Endothelial cell of umbilical vein (primary cell): ENCODE results near the gene AGPS. TPM values are rescaled to one million over a fixed set of nuclear protein-coding genes. Genes with fewer than 3 reads are reported as not detected.

Experiments
- BruUV-seq: library from RNA; stranded (reverse); fragments of 400-500 nt; replicated peaks from 2 replicates; lab custom pipeline; 2021; lab: Mats Ljungman, UMichigan
- CTCF ChIA-PET: fragments of 300-600, 350-600 bp; sonication (Branson Sonifier 250); formaldehyde crosslinking; loops from one replicate; lab custom pipeline; 2021; ENCODE audit warnings: antibody characterized with exemption, inconsistent platforms; lab: Charles Lee
- POLR2A ChIA-PET: fragments of 300-600, 350-600 bp; sonication (Branson Sonifier 250); formaldehyde crosslinking; loops from one replicate; lab custom pipeline; 2021; ENCODE audit warnings: antibody characterized with exemption, inconsistent platforms; lab: Charles Lee
- DNase-seq: peaks from one replicate; pipeline ENCODE4 v3.0.0-alpha.2; 2011; ENCODE audit warnings: low read depth, low spot score
- FAIRE-seq: peaks from 2 replicates; lab custom pipeline; 2011; peaks lifted over from hg19 to GRCh38; lab: Jason Lieb, UNC
- H2AFZ ChIP-seq: 2 replicates; pipeline ENCODE4 v1.6.0; 2012; ENCODE audit warnings: low read depth, low read length, control low read depth, inconsistent platforms
- H3K27ac ChIP-seq: 2 replicates; pipeline ENCODE4 v1.5.1; 2011; ENCODE audit warnings: low read depth, mild to moderate bottlenecking, control low read depth, low read length, moderate library complexity; ENCODE audit not compliant: insufficient read depth
- H3K27me3 ChIP-seq, 2 experiments: 2 replicates each; pipeline versions ENCODE4 v1.6.0 to v1.6.1; 2011; ENCODE audit warnings: low read length in 2 of 2, mixed read lengths in 1 of 2; ENCODE audit not compliant: control insufficient read depth in 2 of 2, insufficient read depth in 2 of 2
- H3K36me3 ChIP-seq, 2 experiments: 2 replicates in 1 of 2; 3 replicates in 1 of 2; pipeline ENCODE4 v1.5.1; 2011; ENCODE audit warnings: low read length in 2 of 2, mild to moderate bottlenecking in 1 of 2, moderate library complexity in 1 of 2; ENCODE audit not compliant: control insufficient read depth in 2 of 2, insufficient read depth in 2 of 2; ENCODE audit errors: extremely low read depth in 1 of 2
- H3K4me1 ChIP-seq: 3 replicates; pipeline ENCODE4 v1.5.1; 2011; ENCODE audit warnings: mild to moderate bottlenecking, low read length; ENCODE audit not compliant: control insufficient read depth, insufficient read depth; ENCODE audit errors: extremely low read depth
- H3K4me2 ChIP-seq: 2 replicates; pipeline ENCODE4 v1.6.1; 2011; ENCODE audit warnings: low read length, control low read depth, mixed read lengths; ENCODE audit not compliant: insufficient read depth
- H3K4me3 ChIP-seq, 3 experiments: fragments of 200-600 bp in 1 of 3; sonication (generic), shearing (Covaris generic) in 1 of 3; replicated peaks in 1 of 3; 2 replicates each; pipeline ENCODE4 v1.5.1; 2011 to 2016; ENCODE audit warnings: control low read depth in 3 of 3, low read length in 3 of 3, mild to moderate bottlenecking in 2 of 3, inconsistent platforms in 1 of 3, low read depth in 1 of 3, moderate library complexity in 1 of 3; ENCODE audit not compliant: insufficient read depth in 1 of 3
- H3K79me2 ChIP-seq: 2 replicates; pipeline ENCODE4 v1.6.0; 2012; ENCODE audit warnings: low read length, inconsistent platforms; ENCODE audit not compliant: control insufficient read depth, insufficient read depth
- H3K9ac ChIP-seq: replicated peaks from 2 replicates; pipeline ENCODE3; 2011; ENCODE audit warnings: low read length, control low read depth; ENCODE audit not compliant: insufficient read depth; ENCODE audit errors: extremely low read depth
- H3K9me1 ChIP-seq: replicated peaks from 3 replicates; pipeline ENCODE4 v1.6.0; 2011; ENCODE audit warnings: mild to moderate bottlenecking, low read length; ENCODE audit not compliant: control insufficient read depth, insufficient read depth; ENCODE audit errors: extremely low read depth
- H3K9me3 ChIP-seq: replicated peaks from 2 replicates; pipeline ENCODE4 v1.5.1; 2012; ENCODE audit warnings: low read length, inconsistent platforms; ENCODE audit not compliant: control insufficient read depth, insufficient read depth
- H4K20me1 ChIP-seq: replicated peaks from 2 replicates; pipeline ENCODE3; 2011; ENCODE audit warnings: mild to moderate bottlenecking, low read length; ENCODE audit not compliant: control insufficient read depth, insufficient read depth; ENCODE audit errors: extremely low read depth
- CTCF ChIP-seq, 2 donors: IDR thresholded peaks; 1 replicate in 1 of 2; 2 replicates in 1 of 2; pipeline ENCODE4 v1.5.1; 2011; ENCODE audit warnings: low read length in 2 of 2, mild to moderate bottlenecking in 2 of 2, moderate library complexity in 2 of 2, control low read depth in 1 of 2, inconsistent platforms in 1 of 2, low read depth in 1 of 2; ENCODE audit not compliant: insufficient read depth in 1 of 2; ENCODE audit errors: extremely low read depth in 1 of 2
- EZH2 ChIP-seq: IDR thresholded peaks from 2 replicates; pipeline ENCODE4 v1.6.1; 2012; ENCODE audit warnings: borderline replicate concordance, low read depth, mild to moderate bottlenecking, moderate library complexity, low read length, inconsistent platforms; ENCODE audit not compliant: severe bottlenecking
- FOS ChIP-seq: IDR thresholded peaks from 2 replicates; pipeline ENCODE4 v1.6.1; 2011; ENCODE audit warnings: mild to moderate bottlenecking, low read length, moderate library complexity, borderline replicate concordance; ENCODE audit not compliant: insufficient read depth
- GATA2 ChIP-seq: IDR thresholded peaks from 2 replicates; pipeline ENCODE4 v1.7.0; 2011; ENCODE audit warnings: low read depth, mild to moderate bottlenecking, moderate library complexity, mixed read lengths, low read length; ENCODE audit not compliant: insufficient read length, insufficient read depth
- JUN ChIP-seq: IDR thresholded peaks from 2 replicates; pipeline ENCODE4 v1.6.1; 2011; ENCODE audit warnings: borderline replicate concordance, low read depth; ENCODE audit not compliant: insufficient read length, insufficient read depth
- MAX ChIP-seq: IDR thresholded peaks from 2 replicates; pipeline ENCODE4 v1.6.1; 2011; ENCODE audit not compliant: insufficient read depth, insufficient read length
- MYC ChIP-seq: IDR thresholded peaks from one replicate; pipeline ENCODE4 v1.6.1; 2011; ENCODE audit warnings: mild to moderate bottlenecking, low read depth, low read length
- POLR2A ChIP-seq: IDR thresholded peaks from 2 replicates; pipeline ENCODE4 v1.6.1; 2012; ENCODE audit warnings: low read depth, mild to moderate bottlenecking, control low read depth, low read length
- POLR2AphosphoS5 ChIP-seq: IDR thresholded peaks from 2 replicates; pipeline ENCODE4 v1.6.1; 2012; ENCODE audit warnings: low read depth, mild to moderate bottlenecking, control low read depth, low read length, moderate library complexity; ENCODE audit not compliant: insufficient read depth
- dilution Hi-C: fragments of 300-500 bp; cut with MboI; formaldehyde crosslinking; loops from one replicate; pipeline ENCODE4 v1.15.0; 2019; ENCODE audit warnings: low sequenced_read_pairs; ENCODE audit not compliant: extremely low pct_ligation_motif_present
- intact Hi-C: fragments of 100-400 bp; cut with micrococcal nuclease; formaldehyde crosslinking; loops from one replicate; pipeline ENCODE4 v1.10.0; 2022
- polyA plus RNA-seq, 4 experiments: library from polyadenylated mRNA; depleted of rRNA in 3 of 4; stranded (reverse) in 3 of 4; unstranded in 1 of 4; fragments of >200 nt; gene quantifications; 2 replicates each; pipeline versions ENCODE4 v1.2.1 to v1.2.3, GENCODE V29; 2011 to 2012; ENCODE audit warnings: missing spikeins in 1 of 4
- total RNA-seq: library from RNA; stranded (reverse); gene quantifications from 2 replicates; pipeline ENCODE4 v1.2.3, GENCODE V29; 2021

Gene AGPS
- total and polyA plus RNA-seq, 2 donors (not counting 3 experiments of a cell fraction or from before 2014, with no cell fraction given) = 10.1 to 96.5 TPM

- CTCF ChIA-PET = interaction anchor here (0.9 kb wide), 1 partner anchor 13 kb away, joined by 3 read pairs; no protein-coding TSS in a partner anchor
- BruUV-seq = no TSS peak
- no peak overlapping the region for H3K4me3 ChIP-seq
These were observed 68.5 kb downstream of the AGPS start for GRCh38 chr2:177460973-177461585.

More at GRCh38 chr2:177460973-177461585, 68.5 kb downstream of the AGPS start:
- H3K27me3 ChIP-seq = no peaks in the 10 kb centered on the region
- H3K9me3 ChIP-seq = no peaks in the 10 kb centered on the region
- no peaks in the 10 kb centered on the region for H3K9me1 ChIP-seq
- H4K20me1 ChIP-seq = peaks cover 3% of the 10 kb centered on the region
- H3K9ac ChIP-seq = no peak overlapping the region
- dilution Hi-C loops = no loop called here
- FAIRE-seq (no peak), DNase-seq (no peak)
- no peak overlapping the region for H3K4me2 ChIP-seq
- peaks cover 5% of the 10 kb centered on the region for H3K79me2 ChIP-seq
- POLR2A ChIA-PET = interaction anchor here (0.6 kb wide), 1 partner anchor 13 kb away, joined by 4 read pairs; no protein-coding TSS in a partner anchor
- H2AFZ ChIP-seq = no peak overlapping the region
- no peak for TF ChIP-seq MAX
- TF ChIP-seq POLR2AphosphoS5 = no peak
- TF ChIP-seq POLR2A = no peak
- TF ChIP-seq GATA2 = no peak
- TF ChIP-seq EZH2 = no peak
- TF ChIP-seq MYC = no peak
- TF ChIP-seq CTCF (IDR thresholded peaks at IDR 0.05; ENCODE audit: extremely low read depth in 1 of 2, insufficient read depth in 1 of 2, low read depth in 1 of 2, low read length in 2 of 2) = no peak
- TF ChIP-seq JUN = no peak
- TF ChIP-seq FOS = no peak
- H3K27ac ChIP-seq = no peak overlapping the region
- peaks cover 3 to 9% of the 10 kb centered on the region in 2 experiments for H3K36me3 ChIP-seq
- intact Hi-C loops = no loop called here
- no peaks in the 10 kb centered on the region for H3K4me1 ChIP-seq
